GM10266 (cell line): ENCODE data around the gene SLITRK4.

ENCODE experiments used
- DNase-seq: peaks from one replicate; pipeline ENCODE4 v3.0.0; 2012; ENCODE audit errors: extremely low spot score
- TF ChIP-seq, protein P1 (sequence below): IDR thresholded peaks from 2 replicates; pipeline ENCODE4 v1.5.1; 2012; ENCODE audit warnings: mild to moderate bottlenecking, low read depth; ENCODE audit not compliant: control insufficient read depth, insufficient read depth; ENCODE audit errors: missing control alignments

Gene SLITRK4

GRCh38 chrX:143623657-143624056, 12.2 kb downstream of the SLITRK4 start:
- DNase-seq = no peak
- TF ChIP-seq, protein P1, sequence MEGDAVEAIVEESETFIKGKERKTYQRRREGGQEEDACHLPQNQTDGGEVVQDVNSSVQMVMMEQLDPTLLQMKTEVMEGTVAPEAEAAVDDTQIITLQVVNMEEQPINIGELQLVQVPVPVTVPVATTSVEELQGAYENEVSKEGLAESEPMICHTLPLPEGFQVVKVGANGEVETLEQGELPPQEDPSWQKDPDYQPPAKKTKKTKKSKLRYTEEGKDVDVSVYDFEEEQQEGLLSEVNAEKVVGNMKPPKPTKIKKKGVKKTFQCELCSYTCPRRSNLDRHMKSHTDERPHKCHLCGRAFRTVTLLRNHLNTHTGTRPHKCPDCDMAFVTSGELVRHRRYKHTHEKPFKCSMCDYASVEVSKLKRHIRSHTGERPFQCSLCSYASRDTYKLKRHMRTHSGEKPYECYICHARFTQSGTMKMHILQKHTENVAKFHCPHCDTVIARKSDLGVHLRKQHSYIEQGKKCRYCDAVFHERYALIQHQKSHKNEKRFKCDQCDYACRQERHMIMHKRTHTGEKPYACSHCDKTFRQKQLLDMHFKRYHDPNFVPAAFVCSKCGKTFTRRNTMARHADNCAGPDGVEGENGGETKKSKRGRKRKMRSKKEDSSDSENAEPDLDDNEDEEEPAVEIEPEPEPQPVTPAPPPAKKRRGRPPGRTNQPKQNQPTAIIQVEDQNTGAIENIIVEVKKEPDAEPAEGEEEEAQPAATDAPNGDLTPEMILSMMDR = no peak

GRCh38 chrX:143621276-143621675, 14.6 kb downstream of the SLITRK4 start:
- TF ChIP-seq, protein P1 = no peak
- no peak for DNase-seq

- TF ChIP-seq, protein P1 = no peak
- DNase-seq = no peak
These were observed 20.1 kb downstream of the SLITRK4 start for GRCh38 chrX:143615851-143616250.

GRCh38 chrX:143601809-143602208, 34.1 kb downstream of the SLITRK4 start:
- no peak for DNase-seq
- TF ChIP-seq, protein P1 = no peak

DNA sequence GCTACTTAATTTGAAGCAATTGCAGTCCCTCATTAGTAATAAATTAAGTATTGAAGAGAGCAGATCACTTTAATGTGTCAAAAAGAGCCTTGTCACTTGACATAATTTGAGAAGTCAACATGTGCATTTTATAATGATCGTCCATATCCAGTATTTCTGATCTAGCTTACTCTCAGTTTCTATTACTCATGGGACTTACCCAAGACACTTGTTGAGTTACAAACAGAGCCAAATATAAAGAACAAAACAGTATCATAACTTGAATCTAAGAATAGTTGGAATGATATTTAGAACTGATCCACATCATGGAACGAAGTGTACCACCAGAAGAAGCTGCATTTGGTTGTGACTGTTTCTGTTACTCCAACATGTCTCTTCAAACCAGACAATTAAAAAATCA, 54.7 kb downstream of the SLITRK4 start:
- TF ChIP-seq, protein P1 = no peak
- DNase-seq = no peak

- TF ChIP-seq, protein P1 = no peak
- no peak for DNase-seq
These were observed 55.6 kb downstream of the SLITRK4 start for GRCh38 chrX:143580266-143580665.
